Endothelial cell of umbilical vein (primary cell): Measurements from ENCODE around the gene NPDC1. TPM values are rescaled to one million over a fixed set of nuclear protein-coding genes. Genes with fewer than 3 reads are reported as not detected.

Experiments
- BruUV-seq: library from RNA; stranded (reverse); fragments of 400-500 nt; replicated peaks from 2 replicates; lab custom pipeline; 2021; lab: Mats Ljungman, UMichigan
- CTCF ChIA-PET: fragments of 300-600, 350-600 bp; sonication (Branson Sonifier 250); formaldehyde crosslinking; loops from one replicate; lab custom pipeline; 2021; ENCODE audit warnings: antibody characterized with exemption, inconsistent platforms; lab: Charles Lee
- POLR2A ChIA-PET: fragments of 300-600, 350-600 bp; sonication (Branson Sonifier 250); formaldehyde crosslinking; loops from one replicate; lab custom pipeline; 2021; ENCODE audit warnings: antibody characterized with exemption, inconsistent platforms; lab: Charles Lee
- DNase-seq: peaks from one replicate; pipeline ENCODE4 v3.0.0-alpha.2; 2011; ENCODE audit warnings: low read depth, low spot score
- FAIRE-seq: peaks from 2 replicates; lab custom pipeline; 2011; peaks lifted over from hg19 to GRCh38; lab: Jason Lieb, UNC
- H2AFZ ChIP-seq: 2 replicates; pipeline ENCODE4 v1.6.0; 2012; ENCODE audit warnings: low read depth, low read length, control low read depth, inconsistent platforms
- H3K27ac ChIP-seq: 2 replicates; pipeline ENCODE4 v1.5.1; 2011; ENCODE audit warnings: low read depth, mild to moderate bottlenecking, control low read depth, low read length, moderate library complexity; ENCODE audit not compliant: insufficient read depth
- H3K27me3 ChIP-seq, 2 experiments: 2 replicates each; pipeline versions ENCODE4 v1.6.0 to v1.6.1; 2011; ENCODE audit warnings: low read length in 2 of 2, mixed read lengths in 1 of 2; ENCODE audit not compliant: control insufficient read depth in 2 of 2, insufficient read depth in 2 of 2
- H3K36me3 ChIP-seq, 2 experiments: 2 replicates in 1 of 2; 3 replicates in 1 of 2; pipeline ENCODE4 v1.5.1; 2011; ENCODE audit warnings: low read length in 2 of 2, mild to moderate bottlenecking in 1 of 2, moderate library complexity in 1 of 2; ENCODE audit not compliant: control insufficient read depth in 2 of 2, insufficient read depth in 2 of 2; ENCODE audit errors: extremely low read depth in 1 of 2
- H3K4me1 ChIP-seq: 3 replicates; pipeline ENCODE4 v1.5.1; 2011; ENCODE audit warnings: mild to moderate bottlenecking, low read length; ENCODE audit not compliant: control insufficient read depth, insufficient read depth; ENCODE audit errors: extremely low read depth
- H3K4me2 ChIP-seq: 2 replicates; pipeline ENCODE4 v1.6.1; 2011; ENCODE audit warnings: low read length, control low read depth, mixed read lengths; ENCODE audit not compliant: insufficient read depth
- H3K4me3 ChIP-seq, 3 experiments: fragments of 200-600 bp in 1 of 3; sonication (generic), shearing (Covaris generic) in 1 of 3; replicated peaks in 1 of 3; 2 replicates each; pipeline ENCODE4 v1.5.1; 2011 to 2016; ENCODE audit warnings: control low read depth in 3 of 3, low read length in 3 of 3, mild to moderate bottlenecking in 2 of 3, inconsistent platforms in 1 of 3, low read depth in 1 of 3, moderate library complexity in 1 of 3; ENCODE audit not compliant: insufficient read depth in 1 of 3
- H3K79me2 ChIP-seq: 2 replicates; pipeline ENCODE4 v1.6.0; 2012; ENCODE audit warnings: low read length, inconsistent platforms; ENCODE audit not compliant: control insufficient read depth, insufficient read depth
- H3K9ac ChIP-seq: replicated peaks from 2 replicates; pipeline ENCODE3; 2011; ENCODE audit warnings: low read length, control low read depth; ENCODE audit not compliant: insufficient read depth; ENCODE audit errors: extremely low read depth
- H3K9me1 ChIP-seq: replicated peaks from 3 replicates; pipeline ENCODE4 v1.6.0; 2011; ENCODE audit warnings: mild to moderate bottlenecking, low read length; ENCODE audit not compliant: control insufficient read depth, insufficient read depth; ENCODE audit errors: extremely low read depth
- H3K9me3 ChIP-seq: replicated peaks from 2 replicates; pipeline ENCODE4 v1.5.1; 2012; ENCODE audit warnings: low read length, inconsistent platforms; ENCODE audit not compliant: control insufficient read depth, insufficient read depth
- H4K20me1 ChIP-seq: replicated peaks from 2 replicates; pipeline ENCODE3; 2011; ENCODE audit warnings: mild to moderate bottlenecking, low read length; ENCODE audit not compliant: control insufficient read depth, insufficient read depth; ENCODE audit errors: extremely low read depth
- EZH2 ChIP-seq: IDR thresholded peaks from 2 replicates; pipeline ENCODE4 v1.6.1; 2012; ENCODE audit warnings: borderline replicate concordance, low read depth, mild to moderate bottlenecking, moderate library complexity, low read length, inconsistent platforms; ENCODE audit not compliant: severe bottlenecking
- FOS ChIP-seq: IDR thresholded peaks from 2 replicates; pipeline ENCODE4 v1.6.1; 2011; ENCODE audit warnings: mild to moderate bottlenecking, low read length, moderate library complexity, borderline replicate concordance; ENCODE audit not compliant: insufficient read depth
- GATA2 ChIP-seq: IDR thresholded peaks from 2 replicates; pipeline ENCODE4 v1.7.0; 2011; ENCODE audit warnings: low read depth, mild to moderate bottlenecking, moderate library complexity, mixed read lengths, low read length; ENCODE audit not compliant: insufficient read length, insufficient read depth
- JUN ChIP-seq: IDR thresholded peaks from 2 replicates; pipeline ENCODE4 v1.6.1; 2011; ENCODE audit warnings: borderline replicate concordance, low read depth; ENCODE audit not compliant: insufficient read length, insufficient read depth
- MYC ChIP-seq: IDR thresholded peaks from one replicate; pipeline ENCODE4 v1.6.1; 2011; ENCODE audit warnings: mild to moderate bottlenecking, low read depth, low read length
- POLR2A ChIP-seq: IDR thresholded peaks from 2 replicates; pipeline ENCODE4 v1.6.1; 2012; ENCODE audit warnings: low read depth, mild to moderate bottlenecking, control low read depth, low read length
- POLR2AphosphoS5 ChIP-seq: IDR thresholded peaks from 2 replicates; pipeline ENCODE4 v1.6.1; 2012; ENCODE audit warnings: low read depth, mild to moderate bottlenecking, control low read depth, low read length, moderate library complexity; ENCODE audit not compliant: insufficient read depth
- dilution Hi-C: fragments of 300-500 bp; cut with MboI; formaldehyde crosslinking; loops from one replicate; pipeline ENCODE4 v1.15.0; 2019; ENCODE audit warnings: low sequenced_read_pairs; ENCODE audit not compliant: extremely low pct_ligation_motif_present
- intact Hi-C: fragments of 100-400 bp; cut with micrococcal nuclease; formaldehyde crosslinking; loops from one replicate; pipeline ENCODE4 v1.10.0; 2022
- polyA plus RNA-seq, 4 experiments: library from polyadenylated mRNA; depleted of rRNA in 3 of 4; stranded (reverse) in 3 of 4; unstranded in 1 of 4; fragments of >200 nt; gene quantifications; 2 replicates each; pipeline versions ENCODE4 v1.2.1 to v1.2.3, GENCODE V29; 2011 to 2012; ENCODE audit warnings: missing spikeins in 1 of 4
- total RNA-seq: library from RNA; stranded (reverse); gene quantifications from 2 replicates; pipeline ENCODE4 v1.2.3, GENCODE V29; 2021
- TF ChIP-seq, protein P1 (sequence below), 2 donors: IDR thresholded peaks; 1 replicate in 1 of 2; 2 replicates in 1 of 2; pipeline ENCODE4 v1.5.1; 2011; ENCODE audit warnings: low read length in 2 of 2, mild to moderate bottlenecking in 2 of 2, moderate library complexity in 2 of 2, control low read depth in 1 of 2, inconsistent platforms in 1 of 2, low read depth in 1 of 2; ENCODE audit not compliant: insufficient read depth in 1 of 2; ENCODE audit errors: extremely low read depth in 1 of 2
- TF ChIP-seq, protein P2 (sequence below): IDR thresholded peaks from 2 replicates; pipeline ENCODE4 v1.6.1; 2011; ENCODE audit not compliant: insufficient read depth, insufficient read length

Gene NPDC1
- total and polyA plus RNA-seq, 2 donors (not counting 3 experiments of a cell fraction or from before 2014, with no cell fraction given): 115 to 181 TPM

DNA sequence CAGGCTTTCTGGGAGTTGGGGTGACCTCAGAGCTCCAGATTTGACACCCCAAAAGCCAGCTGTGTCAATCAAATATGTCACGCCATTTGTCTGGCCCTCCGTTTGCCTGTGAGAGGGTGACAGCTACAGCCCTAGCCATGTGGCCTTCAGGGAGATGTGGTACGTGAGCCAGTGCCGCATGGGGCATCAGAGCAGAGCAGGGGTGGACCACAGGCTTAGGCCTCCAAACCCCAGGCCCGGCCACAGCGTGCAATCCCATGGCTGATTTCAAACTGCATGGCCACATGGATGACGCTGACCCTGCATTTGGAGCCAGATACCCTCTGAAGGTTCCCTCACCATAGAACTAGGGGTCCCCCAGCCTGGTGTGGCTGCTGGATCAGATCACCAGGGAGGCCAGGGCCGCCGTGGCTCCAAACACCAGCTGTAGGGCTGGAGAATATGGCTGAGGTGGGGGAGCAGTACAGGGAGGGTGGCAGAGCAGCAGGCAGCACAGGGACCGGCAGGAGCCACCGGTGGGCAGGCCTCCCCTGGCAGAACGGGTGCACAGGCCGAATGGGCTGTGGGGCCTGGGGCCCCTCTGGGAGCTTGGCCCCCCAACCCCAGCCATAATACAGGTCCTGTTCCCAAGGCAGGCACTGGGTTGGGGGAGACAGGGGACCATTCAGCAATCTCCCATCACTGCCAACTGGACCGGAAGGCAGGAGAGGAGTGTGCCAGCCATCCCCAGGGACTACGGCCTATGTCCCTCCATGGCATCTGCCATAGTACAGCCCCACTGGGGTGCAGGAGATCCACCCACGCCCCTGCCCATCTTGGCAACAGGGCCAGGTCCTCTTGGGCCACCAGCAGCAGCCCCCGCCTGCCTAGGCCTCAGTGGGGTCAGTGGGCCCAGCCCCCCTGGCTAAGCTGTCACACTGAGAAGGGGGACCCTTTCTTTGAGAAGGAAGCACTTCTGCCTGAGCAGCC lies 22.8 kb upstream of the NPDC1 start:
- intact Hi-C loops: no loop called here
- Histone ChIP-seq H3K9ac (no peak overlapping the region), H4K20me1 (no peaks in the 10 kb centered on the region), H3K9me1 (no peaks in the 10 kb centered on the region), H3K4me2 (peak overlapping the region; percentile 69), H3K9me3 (no peaks in the 10 kb centered on the region), H3K4me1 (peaks cover 11% of the 10 kb centered on the region), H3K27me3 (no peaks in the 10 kb centered on the region), H3K36me3 (no peaks in the 10 kb centered on the region), H3K27ac (no peak overlapping the region), H3K79me2 (peaks cover 9% of the 10 kb centered on the region), H3K4me3 (peak overlapping the region in 1 of 3 experiments; percentile 49), H2AFZ (no peak overlapping the region)
- no TSS peak for BruUV-seq
- DNase-seq: no peak
- dilution Hi-C loops: no loop called here
- TF ChIP-seq JUN (no peak), POLR2AphosphoS5 (no peak), MYC (no peak), FOS (no peak), GATA2 (no peak), POLR2A (no peak), EZH2 (no peak)
- TF ChIP-seq, protein P1, sequence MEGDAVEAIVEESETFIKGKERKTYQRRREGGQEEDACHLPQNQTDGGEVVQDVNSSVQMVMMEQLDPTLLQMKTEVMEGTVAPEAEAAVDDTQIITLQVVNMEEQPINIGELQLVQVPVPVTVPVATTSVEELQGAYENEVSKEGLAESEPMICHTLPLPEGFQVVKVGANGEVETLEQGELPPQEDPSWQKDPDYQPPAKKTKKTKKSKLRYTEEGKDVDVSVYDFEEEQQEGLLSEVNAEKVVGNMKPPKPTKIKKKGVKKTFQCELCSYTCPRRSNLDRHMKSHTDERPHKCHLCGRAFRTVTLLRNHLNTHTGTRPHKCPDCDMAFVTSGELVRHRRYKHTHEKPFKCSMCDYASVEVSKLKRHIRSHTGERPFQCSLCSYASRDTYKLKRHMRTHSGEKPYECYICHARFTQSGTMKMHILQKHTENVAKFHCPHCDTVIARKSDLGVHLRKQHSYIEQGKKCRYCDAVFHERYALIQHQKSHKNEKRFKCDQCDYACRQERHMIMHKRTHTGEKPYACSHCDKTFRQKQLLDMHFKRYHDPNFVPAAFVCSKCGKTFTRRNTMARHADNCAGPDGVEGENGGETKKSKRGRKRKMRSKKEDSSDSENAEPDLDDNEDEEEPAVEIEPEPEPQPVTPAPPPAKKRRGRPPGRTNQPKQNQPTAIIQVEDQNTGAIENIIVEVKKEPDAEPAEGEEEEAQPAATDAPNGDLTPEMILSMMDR (IDR thresholded peaks at IDR 0.05; ENCODE audit: extremely low read depth in 1 of 2, insufficient read depth in 1 of 2, low read depth in 1 of 2, low read length in 2 of 2): no peak
- TF ChIP-seq, protein P2, sequence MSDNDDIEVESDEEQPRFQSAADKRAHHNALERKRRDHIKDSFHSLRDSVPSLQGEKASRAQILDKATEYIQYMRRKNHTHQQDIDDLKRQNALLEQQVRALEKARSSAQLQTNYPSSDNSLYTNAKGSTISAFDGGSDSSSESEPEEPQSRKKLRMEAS: no peak
- ChIA-PET POLR2A (no interaction called here), CTCF (interaction anchor here (1.0 to 8.0 kb wide), 11 partner anchors 8 to 289 kb away, joined by 3 to 152 read pairs (median 4); partner anchors contain the start of genes ABCA2, MAN1B1, NPDC1 and RNF224)
- no peak for FAIRE-seq
